GM18873 (cell line): ENCODE results near the gene PDE8A.

Experiments
- ATAC-seq: cut with Tn5 transposase; IDR thresholded peaks from one replicate; pipeline ENCODE4 v1.9.1; 2021; ENCODE audit warnings: mild to moderate bottlenecking, moderate library complexity, moderate number of reproducible peaks; ENCODE audit not compliant: unreplicated experiment, low FRiP score

The PDE8A gene

GRCh38 chr15:84981711-84982300 lies at the start of gene PDE8A:
TSS of gene PDE8A (plus strand) at chr15:84981856. CDS start at chr15:84982163, 307 bp downstream.
- ATAC-seq: peak; percentile 15

- ATAC-seq: no peak
These were observed 46.5 kb upstream of the PDE8A start for GRCh38 chr15:84934942-84935729.

- ATAC-seq: no peak
These were observed 44.5 kb upstream of the PDE8A start for GRCh38 chr15:84937144-84937543.

GRCh38 chr15:84938726-84939125 lies 42.9 kb upstream of the PDE8A start:
- no peak for ATAC-seq

GRCh38 chr15:84940399-84940798 lies 41.3 kb upstream of the PDE8A start:
- no peak for ATAC-seq

- no peak for ATAC-seq
These were observed 39.2 kb upstream of the PDE8A start for GRCh38 chr15:84942456-84942855.

- ATAC-seq: no peak
These were observed 37.3 kb upstream of the PDE8A start for GRCh38 chr15:84944311-84944710.

- ATAC-seq: no peak
These were observed 36.8 kb upstream of the PDE8A start for GRCh38 chr15:84944861-84945260.

- no peak for ATAC-seq
These were observed 34.7 kb upstream of the PDE8A start for GRCh38 chr15:84946772-84947489.

- no peak for ATAC-seq
These were observed 33.5 kb upstream of the PDE8A start for GRCh38 chr15:84947947-84948830.

- no peak for ATAC-seq
These were observed 32.6 kb upstream of the PDE8A start for GRCh38 chr15:84949043-84949442.

GRCh38 chr15:84949845-84950569 lies 31.6 kb upstream of the PDE8A start:
- no peak for ATAC-seq

GRCh38 chr15:84950570-84951111 lies 31.0 kb upstream of the PDE8A start:
- ATAC-seq: no peak

GRCh38 chr15:84951736-84952135 lies 29.9 kb upstream of the PDE8A start:
- no peak for ATAC-seq

GRCh38 chr15:84953136-84953535 lies 28.5 kb upstream of the PDE8A start:
- ATAC-seq: no peak

GRCh38 chr15:84953726-84954125 lies 27.9 kb upstream of the PDE8A start:
- no peak for ATAC-seq

- ATAC-seq: no peak
These were observed 26.4 kb upstream of the PDE8A start for GRCh38 chr15:84955089-84955848.

GRCh38 chr15:84956199-84956598 lies 25.5 kb upstream of the PDE8A start:
- ATAC-seq: no peak
